Measurements from ENCODE around the gene RFX2. TPM values are rescaled to one million over a fixed set of nuclear protein-coding genes. Genes with fewer than 3 reads are reported as not detected.

Gene RFX2
- total RNA-seq, 1 donor from 2014 or later: 5.2 TPM

GRCh38 chr19:6097911-6098310 lies 12.4 kb downstream of the RFX2 start:
- no peak overlapping the region for H3K9ac ChIP-seq (ENCODE audit: low read depth in 1 of 3, low read length in 3 of 3)
- H3K36me3 ChIP-seq (ENCODE audit: control insufficient read depth in 3 of 3, insufficient read depth in 3 of 3, low read length in 3 of 3): no peaks in the 10 kb centered on the region
- H3K27ac ChIP-seq (ENCODE audit: low read depth, low read length): no peak overlapping the region
- H3K4me3 ChIP-seq (ENCODE audit: low read length in 3 of 3): no peak overlapping the region
- H3K4me1 ChIP-seq (ENCODE audit: control insufficient read depth in 3 of 3, insufficient read depth in 3 of 3, low read length in 3 of 3): peaks cover 0 to 11% (median 3%) of the 10 kb centered on the region in 3 donors
- no peaks in the 10 kb centered on the region for H3K27me3 ChIP-seq (ENCODE audit: control insufficient read depth in 3 of 3, insufficient read depth in 3 of 3, low read length in 3 of 3)
- no peaks in the 10 kb centered on the region for H3K9me3 ChIP-seq (ENCODE audit: control insufficient read depth in 3 of 3, low read length in 3 of 3)

DNA sequence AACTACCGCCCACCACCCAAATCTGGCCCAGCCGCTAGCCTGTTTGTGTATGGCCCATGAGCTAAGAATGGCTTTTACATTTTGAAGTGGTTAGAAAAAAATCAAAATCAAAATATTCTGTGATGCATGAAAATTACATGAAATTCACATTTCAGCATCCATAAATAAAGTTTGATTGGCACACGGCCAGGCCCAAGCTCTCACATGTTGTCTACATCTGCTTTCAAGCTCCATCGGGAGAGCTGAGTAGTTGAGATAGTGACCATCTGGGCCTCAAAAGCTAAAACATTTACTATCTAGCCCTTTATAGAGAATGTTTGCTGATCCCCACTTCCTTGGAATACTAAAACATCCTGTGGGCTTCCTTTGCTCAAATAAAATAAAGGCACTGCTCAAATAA lies 14.5 kb downstream of the RFX2 start:
- Histone ChIP-seq H3K9ac (ENCODE audit: low read depth in 1 of 3, low read length in 3 of 3) (no peak overlapping the region), H3K9me3 (ENCODE audit: control insufficient read depth in 3 of 3, low read length in 3 of 3) (no peaks in the 10 kb centered on the region), H3K27me3 (ENCODE audit: control insufficient read depth in 3 of 3, insufficient read depth in 3 of 3, low read length in 3 of 3) (no peaks in the 10 kb centered on the region), H3K4me1 (ENCODE audit: control insufficient read depth in 3 of 3, insufficient read depth in 3 of 3, low read length in 3 of 3) (peaks cover 11 to 20% (median 11%) of the 10 kb centered on the region in 3 donors), H3K36me3 (ENCODE audit: control insufficient read depth in 3 of 3, insufficient read depth in 3 of 3, low read length in 3 of 3) (no peaks in the 10 kb centered on the region), H3K4me3 (ENCODE audit: low read length in 3 of 3) (no peak overlapping the region), H3K27ac (ENCODE audit: low read depth, low read length) (no peak overlapping the region)

DNA sequence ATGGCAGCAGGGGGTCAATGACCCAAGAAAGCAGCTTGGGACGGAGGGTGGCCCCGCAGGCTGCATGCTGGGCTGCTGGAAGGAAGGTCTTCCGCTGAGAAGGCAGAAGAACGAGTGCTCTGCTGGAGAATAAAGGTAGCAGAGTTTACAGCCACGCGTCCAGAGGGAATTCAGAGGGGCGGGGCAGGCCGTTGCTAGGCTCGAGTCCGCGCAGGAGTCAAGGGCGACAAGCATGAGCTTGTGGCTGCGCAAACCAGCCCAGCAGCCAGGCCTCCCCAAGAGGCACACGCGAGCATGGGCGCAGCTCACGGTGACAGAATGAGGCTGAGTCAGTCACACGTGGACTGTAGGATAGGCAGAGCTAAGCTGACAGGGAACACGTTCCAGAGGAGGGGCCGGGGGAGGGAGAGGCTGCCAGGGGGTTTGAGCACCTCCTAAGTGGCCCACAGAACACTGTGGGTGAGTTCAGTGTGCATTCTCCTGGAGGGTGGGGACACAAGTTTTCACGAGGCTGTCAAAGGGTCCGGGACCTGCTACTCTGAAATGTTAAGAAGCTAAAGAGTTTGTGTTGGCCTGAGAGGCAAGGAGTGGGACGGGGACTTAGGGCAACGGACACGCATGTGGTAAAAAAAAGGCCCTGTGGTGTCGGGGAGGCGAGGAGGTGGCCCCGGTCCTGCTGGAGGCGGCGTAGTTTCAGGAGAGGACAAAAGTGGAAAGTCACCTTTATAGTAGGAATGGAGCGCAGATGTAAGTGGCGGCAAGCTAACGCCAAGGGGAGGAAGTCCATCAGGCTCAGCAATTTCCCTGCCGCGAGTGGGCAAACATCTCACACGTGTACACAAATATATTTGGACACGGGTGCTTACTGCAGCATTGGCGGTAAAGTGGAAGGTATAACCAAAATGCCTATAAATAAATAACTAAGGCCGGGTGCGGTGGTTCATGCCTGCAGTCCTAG lies 17.7 kb downstream of the RFX2 start:
- Histone ChIP-seq H3K36me3 (ENCODE audit: control insufficient read depth in 3 of 3, insufficient read depth in 3 of 3, low read length in 3 of 3) (no peaks in the 10 kb centered on the region), H3K4me1 (ENCODE audit: control insufficient read depth in 3 of 3, insufficient read depth in 3 of 3, low read length in 3 of 3) (peaks cover 16 to 20% (median 17%) of the 10 kb centered on the region in 3 donors), H3K27me3 (ENCODE audit: control insufficient read depth in 3 of 3, insufficient read depth in 3 of 3, low read length in 3 of 3) (peaks cover 0 to 3% (median 0%) of the 10 kb centered on the region in 3 donors), H3K9me3 (ENCODE audit: control insufficient read depth in 3 of 3, low read length in 3 of 3) (no peaks in the 10 kb centered on the region), H3K4me3 (ENCODE audit: low read length in 3 of 3) (peak overlapping the region; percentile 49 to 67 (median 54)), H3K27ac (ENCODE audit: low read depth, low read length) (peak overlapping the region; percentile 73), H3K9ac (ENCODE audit: low read depth in 1 of 3, low read length in 3 of 3) (peak overlapping the region; percentile 50 to 61 (median 50))

DNA sequence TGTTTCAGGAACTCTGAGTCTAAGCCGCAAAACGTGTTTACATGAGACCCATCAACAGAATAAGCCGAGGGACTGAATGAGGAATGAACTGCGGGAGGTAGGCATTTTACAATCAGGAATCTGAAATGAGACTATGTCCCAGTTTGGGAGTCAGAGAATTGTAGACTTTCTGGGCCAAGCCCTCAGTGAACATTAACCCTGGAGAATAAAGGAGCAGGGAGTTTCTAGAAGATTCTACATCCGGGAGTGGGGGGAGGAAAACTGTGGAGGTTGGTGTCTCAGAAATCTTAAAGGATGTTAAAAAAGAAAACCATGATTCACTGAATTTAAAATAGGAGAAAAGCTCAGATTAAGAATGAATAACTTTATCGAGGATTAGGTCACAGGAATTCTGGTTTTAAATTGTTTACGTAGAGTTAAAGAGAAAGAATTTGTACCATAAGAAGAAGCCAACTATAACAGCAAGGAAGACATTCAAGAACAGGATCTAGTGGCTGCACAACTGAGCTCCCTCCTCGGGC lies 18.5 kb downstream of the RFX2 start:
- peak overlapping the region; percentile 73 for H3K27ac ChIP-seq (ENCODE audit: low read depth, low read length)
- peaks cover 23 to 26% (median 24%) of the 10 kb centered on the region in 3 donors for H3K4me1 ChIP-seq (ENCODE audit: control insufficient read depth in 3 of 3, insufficient read depth in 3 of 3, low read length in 3 of 3)
- peak overlapping the region in 1 of 3 donors; percentile 50 for H3K9ac ChIP-seq (ENCODE audit: low read depth in 1 of 3, low read length in 3 of 3)
- peak overlapping the region; percentile 49 to 67 (median 54) for H3K4me3 ChIP-seq (ENCODE audit: low read length in 3 of 3)
- peaks cover 0 to 5% (median 0%) of the 10 kb centered on the region in 3 donors for H3K27me3 ChIP-seq (ENCODE audit: control insufficient read depth in 3 of 3, insufficient read depth in 3 of 3, low read length in 3 of 3)
- H3K9me3 ChIP-seq (ENCODE audit: control insufficient read depth in 3 of 3, low read length in 3 of 3): no peaks in the 10 kb centered on the region
- H3K36me3 ChIP-seq (ENCODE audit: control insufficient read depth in 3 of 3, insufficient read depth in 3 of 3, low read length in 3 of 3): no peaks in the 10 kb centered on the region

GRCh38 chr19:6090634-6091033 lies 19.7 kb downstream of the RFX2 start:
- no peak overlapping the region for H3K9ac ChIP-seq (ENCODE audit: low read depth in 1 of 3, low read length in 3 of 3)
- H3K36me3 ChIP-seq (ENCODE audit: control insufficient read depth in 3 of 3, insufficient read depth in 3 of 3, low read length in 3 of 3): no peaks in the 10 kb centered on the region
- peaks cover 24 to 26% (median 24%) of the 10 kb centered on the region in 3 donors for H3K4me1 ChIP-seq (ENCODE audit: control insufficient read depth in 3 of 3, insufficient read depth in 3 of 3, low read length in 3 of 3)
- no peaks in the 10 kb centered on the region for H3K9me3 ChIP-seq (ENCODE audit: control insufficient read depth in 3 of 3, low read length in 3 of 3)
- no peak overlapping the region for H3K4me3 ChIP-seq (ENCODE audit: low read length in 3 of 3)
- H3K27ac ChIP-seq (ENCODE audit: low read depth, low read length): no peak overlapping the region
- H3K27me3 ChIP-seq (ENCODE audit: control insufficient read depth in 3 of 3, insufficient read depth in 3 of 3, low read length in 3 of 3): peaks cover 0 to 5% (median 0%) of the 10 kb centered on the region in 3 donors

DNA sequence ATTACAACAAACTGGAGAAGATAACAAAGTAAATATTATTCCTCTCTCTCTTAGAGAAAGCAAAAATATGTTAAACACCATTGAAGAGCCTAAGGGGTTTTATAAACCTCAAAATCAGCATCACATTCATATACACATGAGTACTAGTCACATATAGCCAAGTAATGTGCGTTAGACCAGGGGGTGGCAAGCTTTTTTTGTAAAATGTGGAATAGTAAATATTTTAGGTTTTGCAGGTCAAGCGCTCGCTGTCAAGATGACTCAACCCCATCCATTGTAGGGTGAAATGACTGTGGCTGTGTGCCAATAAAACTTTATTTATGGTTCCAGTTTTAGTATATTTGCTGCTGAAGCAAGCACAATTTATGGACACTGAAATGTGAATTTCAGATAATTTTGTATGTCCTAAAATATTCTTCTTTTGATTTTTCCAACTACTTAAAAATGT lies 21.7 kb downstream of the RFX2 start:
- Histone ChIP-seq H3K27ac (ENCODE audit: low read depth, low read length) (peak overlapping the region; percentile 52), H3K9me3 (ENCODE audit: control insufficient read depth in 3 of 3, low read length in 3 of 3) (no peaks in the 10 kb centered on the region), H3K27me3 (ENCODE audit: control insufficient read depth in 3 of 3, insufficient read depth in 3 of 3, low read length in 3 of 3) (peaks cover 0 to 5% (median 0%) of the 10 kb centered on the region in 3 donors), H3K9ac (ENCODE audit: low read depth in 1 of 3, low read length in 3 of 3) (peak overlapping the region in 1 of 3 donors; percentile 25), H3K36me3 (ENCODE audit: control insufficient read depth in 3 of 3, insufficient read depth in 3 of 3, low read length in 3 of 3) (no peaks in the 10 kb centered on the region), H3K4me1 (ENCODE audit: control insufficient read depth in 3 of 3, insufficient read depth in 3 of 3, low read length in 3 of 3) (peaks cover 24 to 26% (median 24%) of the 10 kb centered on the region in 3 donors), H3K4me3 (ENCODE audit: low read length in 3 of 3) (no peak overlapping the region)

DNA sequence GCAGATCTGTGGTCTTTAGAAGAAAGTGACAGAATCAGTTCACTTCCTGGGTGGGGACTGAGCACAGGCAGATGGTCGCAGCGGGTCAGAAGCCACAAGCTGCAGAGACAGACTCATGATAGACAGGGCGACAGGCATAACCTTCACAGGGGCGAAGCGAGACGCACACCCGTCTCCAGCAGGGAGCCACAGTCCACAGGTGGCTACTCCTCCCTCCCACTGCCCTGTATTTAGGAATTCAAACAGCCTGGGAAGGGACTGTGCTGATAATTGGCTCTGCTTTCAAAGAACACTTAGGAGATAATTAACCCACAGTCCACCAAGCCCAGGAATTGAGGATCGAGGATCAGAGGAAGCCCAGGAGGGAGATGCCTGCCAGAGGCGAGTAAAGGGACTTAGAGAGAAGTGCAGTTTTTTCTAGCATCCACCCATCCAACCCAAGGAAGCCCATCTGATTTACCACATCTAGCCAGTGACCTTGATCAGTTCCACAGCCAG lies 23.2 kb downstream of the RFX2 start:
- peaks cover 0 to 5% (median 0%) of the 10 kb centered on the region in 3 donors for H3K27me3 ChIP-seq (ENCODE audit: control insufficient read depth in 3 of 3, insufficient read depth in 3 of 3, low read length in 3 of 3)
- no peak overlapping the region for H3K4me3 ChIP-seq (ENCODE audit: low read length in 3 of 3)
- peak overlapping the region; percentile 52 for H3K27ac ChIP-seq (ENCODE audit: low read depth, low read length)
- H3K4me1 ChIP-seq (ENCODE audit: control insufficient read depth in 3 of 3, insufficient read depth in 3 of 3, low read length in 3 of 3): peaks cover 15 to 20% (median 16%) of the 10 kb centered on the region in 3 donors
- no peaks in the 10 kb centered on the region for H3K36me3 ChIP-seq (ENCODE audit: control insufficient read depth in 3 of 3, insufficient read depth in 3 of 3, low read length in 3 of 3)
- H3K9ac ChIP-seq (ENCODE audit: low read depth in 1 of 3, low read length in 3 of 3): peak overlapping the region in 1 of 3 donors; percentile 6
- H3K9me3 ChIP-seq (ENCODE audit: control insufficient read depth in 3 of 3, low read length in 3 of 3): no peaks in the 10 kb centered on the region

- H3K27me3 ChIP-seq (ENCODE audit: control insufficient read depth in 3 of 3, insufficient read depth in 3 of 3, low read length in 3 of 3): peaks cover 0 to 5% (median 0%) of the 10 kb centered on the region in 3 donors
- H3K9ac ChIP-seq (ENCODE audit: low read depth in 1 of 3, low read length in 3 of 3): no peak overlapping the region
- no peaks in the 10 kb centered on the region for H3K9me3 ChIP-seq (ENCODE audit: control insufficient read depth in 3 of 3, low read length in 3 of 3)
- H3K4me3 ChIP-seq (ENCODE audit: low read length in 3 of 3): no peak overlapping the region
- no peaks in the 10 kb centered on the region for H3K36me3 ChIP-seq (ENCODE audit: control insufficient read depth in 3 of 3, insufficient read depth in 3 of 3, low read length in 3 of 3)
- peaks cover 14 to 16% (median 15%) of the 10 kb centered on the region in 3 donors for H3K4me1 ChIP-seq (ENCODE audit: control insufficient read depth in 3 of 3, insufficient read depth in 3 of 3, low read length in 3 of 3)
- no peak overlapping the region for H3K27ac ChIP-seq (ENCODE audit: low read depth, low read length)
Measured at GRCh38 chr19:6086068-6086788, 24.1 kb downstream of the RFX2 start.

- Histone ChIP-seq H3K36me3 (ENCODE audit: control insufficient read depth in 3 of 3, insufficient read depth in 3 of 3, low read length in 3 of 3) (no peaks in the 10 kb centered on the region), H3K4me1 (ENCODE audit: control insufficient read depth in 3 of 3, insufficient read depth in 3 of 3, low read length in 3 of 3) (peaks cover 14 to 16% (median 15%) of the 10 kb centered on the region in 3 donors)
Measured at GRCh38 chr19:6084821-6085220, 25.5 kb downstream of the RFX2 start.

More at GRCh38 chr19:6084821-6085220, 25.5 kb downstream of the RFX2 start:
- Histone ChIP-seq H3K27ac (ENCODE audit: low read depth, low read length) (no peak overlapping the region), H3K9me3 (ENCODE audit: control insufficient read depth in 3 of 3, low read length in 3 of 3) (no peaks in the 10 kb centered on the region), H3K27me3 (ENCODE audit: control insufficient read depth in 3 of 3, insufficient read depth in 3 of 3, low read length in 3 of 3) (peaks cover 0 to 5% (median 0%) of the 10 kb centered on the region in 3 donors), H3K4me3 (ENCODE audit: low read length in 3 of 3) (no peak overlapping the region), H3K9ac (ENCODE audit: low read depth in 1 of 3, low read length in 3 of 3) (no peak overlapping the region)

All from skeletal muscle tissue (tissue), 4 donors.